ENCODE measurements around the gene SH3TC1. TPM values are rescaled to one million over a fixed set of nuclear protein-coding genes. Genes with fewer than 3 reads are reported as not detected.

The SH3TC1 gene
- total RNA-seq, result 10 to 100 TPM; 28.8 to 34.6 TPM
- polyA plus RNA-seq, result 10 to 100 TPM in 1 of 2 donors, 1 to 10 TPM in 1; 6.5 to 22.8 TPM

- H3K36me3 ChIP-seq (ENCODE audit: control insufficient read depth in 4 of 4, insufficient read depth in 3 of 4, low read depth in 1 of 4, low read length in 3 of 4), result no peaks in the 10 kb centered on the region
- TF ChIP-seq EGR1 (IDR thresholded peaks at IDR 0.05; ENCODE audit: low read depth in 2 of 2), result peak; percentile 87 to 97
- TF ChIP-seq, protein P1, sequence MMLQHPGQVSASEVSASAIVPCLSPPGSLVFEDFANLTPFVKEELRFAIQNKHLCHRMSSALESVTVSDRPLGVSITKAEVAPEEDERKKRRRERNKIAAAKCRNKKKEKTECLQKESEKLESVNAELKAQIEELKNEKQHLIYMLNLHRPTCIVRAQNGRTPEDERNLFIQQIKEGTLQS (IDR thresholded peaks at IDR 0.05), result no peak
- peak; percentile 5 to 69 for TF ChIP-seq HNF4A (conservative IDR thresholded peaks at IDR 0.05)
- no peak for TF ChIP-seq CTCF (IDR thresholded peaks at IDR 0.05; ENCODE audit: low read depth, low read length, missing input control)
- TF ChIP-seq FOXA2 (IDR thresholded peaks at IDR 0.05), result peak; percentile 33
- TF ChIP-seq HNF4G (IDR thresholded peaks at IDR 0.05), result no peak
- peak; percentile 22 to 77 for TF ChIP-seq RXRA (IDR thresholded peaks at IDR 0.05)
- TF ChIP-seq MAX (IDR thresholded peaks at IDR 0.05), result peak; percentile 81
- peak; percentile 37 to 64 for TF ChIP-seq RAD21 (IDR thresholded peaks at IDR 0.05)
- peak in 1 of 2 donors; percentile 84 for TF ChIP-seq GABPA (IDR thresholded peaks at IDR 0.05 in 1 of 2, conservative IDR thresholded peaks at IDR 0.05 in 1 of 2)
- TF ChIP-seq SP1 (IDR thresholded peaks at IDR 0.05), result peak; percentile 83
- TF ChIP-seq NR2F2 (IDR thresholded peaks at IDR 0.05), result peak; percentile 40
- TF ChIP-seq ZBTB33 (IDR thresholded peaks at IDR 0.05), result no peak
- TF ChIP-seq TAF1 (conservative IDR thresholded peaks at IDR 0.05), result no peak
- TF ChIP-seq JUND (IDR thresholded peaks at IDR 0.05), result peak in 1 of 2 donors; percentile 50
- no peak for TF ChIP-seq FOXA1 (IDR thresholded peaks at IDR 0.05)
- TF ChIP-seq REST (IDR thresholded peaks at IDR 0.05), result peak; percentile 91
- TF ChIP-seq YY1 (IDR thresholded peaks at IDR 0.05), result peak; percentile 79
- no peaks in the 10 kb centered on the region for H3K9me3 ChIP-seq (ENCODE audit: control insufficient read depth in 4 of 4, low read length in 3 of 4)
- peaks cover 28 to 57% (median 42%) of the 10 kb centered on the region in 4 donors for H3K4me1 ChIP-seq (ENCODE audit: control insufficient read depth in 4 of 4, insufficient read depth in 4 of 4, low read length in 3 of 4)
- H3K9ac ChIP-seq (ENCODE audit: low read depth in 1 of 2, low read length in 2 of 2), result peak within 1 kb of the TSS; percentile 74 to 87
- H3K27ac ChIP-seq (ENCODE audit: low read depth in 1 of 2, low read length in 2 of 2), result peak within 1 kb of the TSS; percentile 88 to 99
- H3K4me3 ChIP-seq (ENCODE audit: low read depth in 1 of 3, low read length in 3 of 3), result peak within 1 kb of the TSS; percentile 72 to 81 (median 77)
- peak; percentile 80 for DNase-seq (ENCODE audit: low spot score)
- 3% methylated on average over 32 of the region's 32 CpGs for WGBS
- H3K27me3 ChIP-seq (ENCODE audit: control insufficient read depth in 4 of 4, insufficient read depth in 4 of 4, low read length in 3 of 4), result no peaks in the 10 kb centered on the region
These were observed at the start of gene SH3TC1 for GRCh38 chr4:8198906-8199593. Gene SH3TC1, plus strand, starts transcription at chr4:8199290. Its CDS starts 5,905 bp downstream, at chr4:8205195.
